Right renal cortex interstitium (tissue), 3 donors: ENCODE measurements around the gene ACSL6. TPM values are rescaled to one million over a fixed set of nuclear protein-coding genes. Genes with fewer than 3 reads are reported as not detected.

ENCODE experiments used
- DNase-seq, 3 donors: peaks; one replicate each; pipeline ENCODE4 v3.0.0-alpha.2; 2013; ENCODE audit warnings: low read depth in 3 of 3, low spot score in 2 of 3
- polyA plus RNA-seq, 3 donors: library from polyadenylated mRNA; unstranded; fragments of 120-200 nt; gene quantifications; one replicate each; pipeline ENCODE4 v1.2.1, GENCODE V29; 2013; ENCODE audit not compliant: insufficient read length in 3 of 3

The ACSL6 gene
- polyA plus RNA-seq, 3 donors, result 1.8 to 2.6 (median 2.2) TPM

- DNase-seq, result no peak
These were observed 6.5 kb upstream of the ACSL6 start for GRCh38 chr5:132017738-132018625.

GRCh38 chr5:132017316-132017715 is 5.9 kb upstream of the ACSL6 start:
- no peak for DNase-seq

- no peak for DNase-seq
These were observed 5.3 kb upstream of the ACSL6 start for GRCh38 chr5:132016721-132017250.

- no peak for DNase-seq
These were observed 2.3 kb upstream of the ACSL6 start for GRCh38 chr5:132013711-132014110.

- DNase-seq, result no peak
These were observed 1.7 kb upstream of the ACSL6 start for GRCh38 chr5:132013006-132013689.

GRCh38 chr5:132012371-132013005 is 1.0 kb upstream of the ACSL6 start:
- DNase-seq, result peak; percentile 45 to 74 (median 58)

- DNase-seq, result no peak
These were observed 353 bp downstream of the ACSL6 start for GRCh38 chr5:132010989-132011621.

GRCh38 chr5:132010645-132010988 is 841 bp downstream of the ACSL6 start:
- no peak for DNase-seq

GRCh38 chr5:132009706-132010405 is 1.6 kb downstream of the ACSL6 start:
- no peak for DNase-seq

- DNase-seq, result no peak
These were observed 2.3 kb downstream of the ACSL6 start for GRCh38 chr5:132008961-132009680.

GRCh38 chr5:132008163-132008473 is 3.3 kb downstream of the ACSL6 start:
- no peak for DNase-seq

GRCh38 chr5:132007399-132008162 is 3.9 kb downstream of the ACSL6 start:
- DNase-seq, result peak in 1 of 3 donors; percentile 39

- no peak for DNase-seq
These were observed 4.9 kb downstream of the ACSL6 start for GRCh38 chr5:132006331-132007120.

GRCh38 chr5:132005591-132005990 is 5.9 kb downstream of the ACSL6 start:
- DNase-seq, result no peak

- no peak for DNase-seq
These were observed 7.5 kb downstream of the ACSL6 start for GRCh38 chr5:132003982-132004381.

- DNase-seq, result no peak
These were observed 8.2 kb downstream of the ACSL6 start for GRCh38 chr5:132003170-132003744.

- no peak for DNase-seq
These were observed 8.7 kb downstream of the ACSL6 start for GRCh38 chr5:132002757-132003156.
